SU-DHL-6 (cell line): ENCODE measurements around the gene FBN2.

Experiments used
- CTCF ChIP-seq: fragments of 200-600 bp; sonication (generic); IDR thresholded peaks from one replicate; pipeline ENCODE4 v1.5.1; 2017; ENCODE audit warnings: antibody characterized with exemption, mild to moderate bottlenecking, low read length, moderate library complexity; ENCODE audit not compliant: insufficient read depth, poor library complexity, severe bottlenecking
- EZH2phosphoT487 ChIP-seq: fragments of 200-600 bp; sonication (generic), shearing (Covaris generic); conservative IDR thresholded peaks from 2 replicates; pipeline ENCODE4 v1.6.1; 2018; ENCODE audit warnings: mild to moderate bottlenecking, antibody characterized with exemption, low read length, moderate library complexity, mixed read lengths

GRCh38 chr5:128408622-128409021 lies 129.4 kb downstream of the FBN2 start:
- TF ChIP-seq CTCF = no peak
- no peak for TF ChIP-seq EZH2phosphoT487
